ENCODE data around the gene PTPRE.

DNA sequence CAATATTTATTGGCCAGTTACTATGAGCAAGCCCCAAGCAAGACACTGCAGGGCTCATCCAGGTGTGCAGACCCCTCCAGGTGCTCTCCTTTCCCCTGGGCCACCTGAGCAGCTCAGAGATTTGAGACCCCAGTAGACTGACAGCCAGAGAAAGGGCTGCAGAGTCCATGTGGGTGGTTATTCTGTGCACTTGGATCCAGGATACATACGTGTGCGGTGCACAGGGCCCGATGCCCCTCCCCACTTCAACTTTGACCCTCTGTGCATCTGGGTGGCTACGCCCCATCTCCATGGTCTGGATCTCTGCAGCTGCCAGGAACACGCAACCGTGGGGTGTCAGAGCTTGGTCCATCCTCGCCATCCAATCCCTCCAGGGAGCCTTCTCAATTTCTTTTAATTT lies 146.5 kb downstream of the PTPRE start:
- TF ChIP-seq, protein P1, sequence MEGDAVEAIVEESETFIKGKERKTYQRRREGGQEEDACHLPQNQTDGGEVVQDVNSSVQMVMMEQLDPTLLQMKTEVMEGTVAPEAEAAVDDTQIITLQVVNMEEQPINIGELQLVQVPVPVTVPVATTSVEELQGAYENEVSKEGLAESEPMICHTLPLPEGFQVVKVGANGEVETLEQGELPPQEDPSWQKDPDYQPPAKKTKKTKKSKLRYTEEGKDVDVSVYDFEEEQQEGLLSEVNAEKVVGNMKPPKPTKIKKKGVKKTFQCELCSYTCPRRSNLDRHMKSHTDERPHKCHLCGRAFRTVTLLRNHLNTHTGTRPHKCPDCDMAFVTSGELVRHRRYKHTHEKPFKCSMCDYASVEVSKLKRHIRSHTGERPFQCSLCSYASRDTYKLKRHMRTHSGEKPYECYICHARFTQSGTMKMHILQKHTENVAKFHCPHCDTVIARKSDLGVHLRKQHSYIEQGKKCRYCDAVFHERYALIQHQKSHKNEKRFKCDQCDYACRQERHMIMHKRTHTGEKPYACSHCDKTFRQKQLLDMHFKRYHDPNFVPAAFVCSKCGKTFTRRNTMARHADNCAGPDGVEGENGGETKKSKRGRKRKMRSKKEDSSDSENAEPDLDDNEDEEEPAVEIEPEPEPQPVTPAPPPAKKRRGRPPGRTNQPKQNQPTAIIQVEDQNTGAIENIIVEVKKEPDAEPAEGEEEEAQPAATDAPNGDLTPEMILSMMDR (IDR thresholded peaks at IDR 0.05) = no peak
- no peak for TF ChIP-seq EZH2 (IDR thresholded peaks at IDR 0.05)

All from neural progenitor cell (in vitro differentiated cells).